Smooth muscle cell (in vitro differentiated cells): ENCODE data around the gene PARN. TPM values are rescaled to one million over a fixed set of nuclear protein-coding genes. Genes with fewer than 3 reads are reported as not detected.

Experiments used
- DNase-seq: peaks from one replicate; lab custom pipeline; 2025; ENCODE audit not compliant: unreplicated experiment; lab: John Stamatoyannopoulos, UW
- H2AFZ ChIP-seq: fragments of 200-600 bp; sonication (generic); 2 replicates; pipeline ENCODE4 v1.6.0; 2016; ENCODE audit warnings: antibody characterized with exemption, low read depth, mild to moderate bottlenecking
- H3F3A ChIP-seq: fragments of 200-600 bp; sonication (generic); 2 replicates; pipeline ENCODE4 v1.6.0; 2017; ENCODE audit warnings: antibody characterized with exemption, low read depth
- H3K27ac ChIP-seq: fragments of 200-600 bp; sonication (generic); 2 replicates; pipeline ENCODE4 v1.5.1; 2016; ENCODE audit warnings: low read depth, mild to moderate bottlenecking
- H3K27me3 ChIP-seq: fragments of 200-600 bp; sonication (generic); 2 replicates; pipeline ENCODE4 v1.6.1; 2016; ENCODE audit warnings: low read depth, mild to moderate bottlenecking
- H3K36me3 ChIP-seq: fragments of 200-600 bp; sonication (generic); 2 replicates; pipeline ENCODE4 v1.5.1; 2016; ENCODE audit warnings: low read depth
- H3K4me1 ChIP-seq: fragments of 200-600 bp; sonication (generic); 2 replicates; pipeline ENCODE4 v1.5.1; 2016; ENCODE audit warnings: low read depth
- H3K4me2 ChIP-seq: fragments of 200-600 bp; sonication (generic); 2 replicates; pipeline ENCODE4 v1.6.0; 2016; ENCODE audit warnings: mild to moderate bottlenecking
- H3K4me3 ChIP-seq: fragments of 200-600 bp; sonication (generic); 2 replicates; pipeline ENCODE4 v1.5.1; 2016; ENCODE audit warnings: mild to moderate bottlenecking
- H3K79me2 ChIP-seq: fragments of 200-600 bp; sonication (generic); 2 replicates; pipeline ENCODE4 v1.6.0; 2016; ENCODE audit warnings: low read depth, mild to moderate bottlenecking
- H3K9ac ChIP-seq: fragments of 200-600 bp; sonication (generic); 2 replicates; pipeline ENCODE4 v1.6.0; 2016; ENCODE audit warnings: low read depth
- H3K9me3 ChIP-seq: fragments of 200-600 bp; sonication (generic); replicated peaks from 2 replicates; pipeline ENCODE4 v1.5.1; 2016; ENCODE audit warnings: low read depth
- H4K20me1 ChIP-seq: fragments of 200-600 bp; sonication (generic); 2 replicates; pipeline ENCODE4 v1.6.0; 2016; ENCODE audit warnings: low read depth
- CTCF ChIP-seq: fragments of 200-600 bp; sonication (generic); IDR thresholded peaks from 2 replicates; pipeline ENCODE4 v1.5.1; 2017; ENCODE audit warnings: borderline replicate concordance, mild to moderate bottlenecking, antibody characterized with exemption; ENCODE audit not compliant: insufficient read depth, poor library complexity, severe bottlenecking
- WGBS: methylation state at CpG from one replicate; pipeline ENCODE4 v1.1.7; 2016; ENCODE audit warnings: low lambda C conversion rate; 5-methylcytosine and 5-hydroxymethylcytosine counted together
- polyA plus RNA-seq: library from polyadenylated mRNA; unstranded; fragments of >200 nt; fragmentation: Nextera tagmentation; extraction: Ambion mirVana; gene quantifications from 2 replicates; pipeline ENCODE4 v1.2.1, GENCODE V29; 2016
- total RNA-seq: library from RNA; depleted of rRNA; stranded (reverse); fragments of >200 nt; gene quantifications from 2 replicates; pipeline ENCODE4 v1.2.3, GENCODE V29; 2014

The PARN gene
- total and polyA plus RNA-seq, 2 experiments from 2014 or later = 22.2 to 24.6 TPM

GRCh38 chr16:14486520-14487303 is 143.3 kb downstream of the PARN start:
- Histone ChIP-seq H4K20me1 (no peaks in the 10 kb centered on the region), H3K27ac (peak overlapping the region; percentile 81), H3K4me1 (peaks cover 15% of the 10 kb centered on the region), H3K79me2 (peaks cover 2% of the 10 kb centered on the region), H3K9ac (peak overlapping the region; percentile 48), H3K36me3 (peaks cover 1% of the 10 kb centered on the region), H3K4me2 (peak overlapping the region; percentile 82), H3K27me3 (no peaks in the 10 kb centered on the region), H2AFZ (no peak overlapping the region), H3F3A (peaks cover 34% of the 10 kb centered on the region), H3K9me3 (no peaks in the 10 kb centered on the region), H3K4me3 (peak overlapping the region; percentile 21)
- TF ChIP-seq CTCF = no peak
- peak; percentile 29 for DNase-seq
- 16% methylated on average over 20 of the region's 20 CpGs for WGBS

DNA sequence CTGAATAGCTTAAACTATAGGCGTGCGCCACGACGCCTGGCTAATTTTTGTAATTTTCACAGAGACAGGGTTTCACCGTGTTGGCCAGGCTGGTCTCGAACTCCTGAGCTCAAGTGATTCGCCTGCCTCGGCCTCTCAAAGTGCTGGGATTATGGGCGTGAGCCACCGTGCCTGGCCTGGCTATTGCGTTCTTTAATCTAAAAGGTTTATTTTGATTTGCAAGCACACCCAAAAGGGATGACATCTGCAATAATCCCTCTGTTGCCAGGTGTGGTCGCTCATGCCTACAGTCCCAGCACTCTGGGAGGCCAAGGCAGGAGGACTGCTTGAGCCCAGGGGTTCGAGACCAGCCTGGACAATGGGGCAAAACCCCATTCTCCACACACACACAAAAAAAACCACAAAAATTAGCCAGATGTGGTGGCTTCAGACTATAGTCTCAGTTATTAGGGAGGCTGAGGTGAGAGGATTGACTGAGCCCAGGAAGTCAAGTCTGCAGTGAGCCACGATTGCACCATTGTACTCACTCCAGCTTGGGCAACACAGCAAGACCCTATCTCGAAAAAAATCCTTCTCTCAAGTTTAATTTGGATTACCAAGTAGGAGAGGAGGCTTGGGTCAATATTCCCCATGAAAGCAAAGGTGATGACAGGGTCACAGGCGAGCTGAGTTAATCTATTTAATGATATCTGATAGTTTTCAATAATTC is 144.1 kb downstream of the PARN start:
- H3K27me3 ChIP-seq = no peaks in the 10 kb centered on the region
- H3K9me3 ChIP-seq = no peaks in the 10 kb centered on the region
- H3K4me3 ChIP-seq = no peak overlapping the region
- 88% methylated on average over 16 of the region's 16 CpGs for WGBS
- TF ChIP-seq CTCF = no peak
- H2AFZ ChIP-seq = no peak overlapping the region
- H3K9ac ChIP-seq = peak overlapping the region; percentile 30
- peaks cover 32% of the 10 kb centered on the region for H3F3A ChIP-seq
- peaks cover 6% of the 10 kb centered on the region for H3K36me3 ChIP-seq
- DNase-seq = no peak
- H3K79me2 ChIP-seq = peaks cover 2% of the 10 kb centered on the region
- H3K4me2 ChIP-seq = peak overlapping the region; percentile 38
- H3K27ac ChIP-seq = peak overlapping the region; percentile 81
- no peaks in the 10 kb centered on the region for H4K20me1 ChIP-seq
- H3K4me1 ChIP-seq = peaks cover 15% of the 10 kb centered on the region

DNA sequence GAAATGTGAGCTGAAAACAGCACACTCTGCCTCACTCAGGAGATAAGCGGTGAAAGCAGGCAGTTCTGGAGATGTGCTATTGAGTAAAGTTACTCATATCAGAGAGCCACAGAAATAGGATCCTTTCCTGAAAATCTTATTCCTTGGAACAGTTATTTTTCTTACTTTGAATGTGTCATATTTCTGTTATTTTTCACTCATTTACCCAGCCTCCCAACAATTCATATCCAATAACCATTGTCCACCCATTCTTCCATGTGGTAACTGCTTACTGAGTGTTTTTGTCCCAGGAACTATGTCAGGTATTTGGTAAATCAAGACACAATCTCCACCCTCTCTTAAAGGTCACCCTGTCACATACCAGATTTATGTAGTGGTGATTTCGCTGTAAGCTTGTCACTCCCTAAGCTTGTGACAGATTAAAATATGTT is 144.9 kb downstream of the PARN start:
- Histone ChIP-seq H3K4me1 (peaks cover 15% of the 10 kb centered on the region), H3F3A (peaks cover 24% of the 10 kb centered on the region), H3K79me2 (peaks cover 2% of the 10 kb centered on the region), H4K20me1 (no peaks in the 10 kb centered on the region), H2AFZ (no peak overlapping the region), H3K27me3 (no peaks in the 10 kb centered on the region), H3K9me3 (no peaks in the 10 kb centered on the region), H3K9ac (no peak overlapping the region), H3K36me3 (peaks cover 6% of the 10 kb centered on the region), H3K4me3 (no peak overlapping the region), H3K27ac (peak overlapping the region; percentile 54), H3K4me2 (peak overlapping the region; percentile 24)
- WGBS = 37% methylated on average over 2 of the region's 2 CpGs
- no peak for DNase-seq
- TF ChIP-seq CTCF = no peak
